ENCODE results near the gene ASPM.
A peak's percentile ranks its signal among the peaks of the same experiment; 100 is the strongest.
"Not testable (repeated sequence)": the region's sequence is repeated elsewhere in the genome, so short reads cannot be mapped to it uniquely, and the experiment has no call there.

Gene ASPM

GRCh38 chr1:197144570-197145325, 1.7 kb downstream of the ASPM start:
- DNase-seq = peak in 1 of 2 donors; percentile 43

DNA sequence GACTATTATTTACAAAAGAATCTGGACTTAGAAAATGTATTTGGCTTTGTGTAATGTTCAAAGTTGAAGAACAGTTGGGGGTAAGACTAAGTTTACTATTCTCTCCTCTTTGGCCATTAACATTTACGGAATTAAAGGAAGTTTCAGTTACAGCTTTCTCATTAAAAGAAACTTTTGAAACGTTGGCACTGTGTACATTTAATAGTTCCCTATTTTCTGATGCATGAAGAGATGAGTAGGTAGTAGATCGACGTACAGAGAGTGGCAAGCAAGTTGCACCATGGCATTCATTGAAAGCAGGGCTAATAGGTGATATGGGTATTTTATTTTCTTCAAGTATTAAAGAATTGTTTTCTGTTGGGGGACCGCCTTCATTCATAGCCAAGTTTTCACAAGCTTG, 3.2 kb downstream of the ASPM start:
- no peak for DNase-seq

GRCh38 chr1:197141575-197141974, 4.9 kb downstream of the ASPM start:
- no peak for DNase-seq

DNA sequence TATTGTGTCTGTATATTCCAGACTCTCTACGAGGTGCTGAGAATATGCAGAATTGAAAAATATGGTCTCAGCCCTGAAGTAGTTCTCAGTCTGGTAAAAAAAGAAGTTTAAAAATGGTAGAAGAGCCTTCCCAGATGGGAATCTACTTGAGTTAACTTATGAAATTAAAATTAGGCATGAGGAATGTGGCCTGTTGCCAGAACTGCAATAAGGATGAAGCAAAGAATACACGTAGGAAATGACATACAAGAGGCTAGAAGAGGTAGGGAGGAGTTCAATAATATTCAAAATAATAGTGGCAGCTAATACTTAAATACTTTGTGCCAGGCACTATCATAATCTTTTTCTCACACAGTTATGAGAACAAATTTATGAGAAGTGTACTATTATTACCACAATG, 6.3 kb downstream of the ASPM start:
- DNase-seq = no peak

DNA sequence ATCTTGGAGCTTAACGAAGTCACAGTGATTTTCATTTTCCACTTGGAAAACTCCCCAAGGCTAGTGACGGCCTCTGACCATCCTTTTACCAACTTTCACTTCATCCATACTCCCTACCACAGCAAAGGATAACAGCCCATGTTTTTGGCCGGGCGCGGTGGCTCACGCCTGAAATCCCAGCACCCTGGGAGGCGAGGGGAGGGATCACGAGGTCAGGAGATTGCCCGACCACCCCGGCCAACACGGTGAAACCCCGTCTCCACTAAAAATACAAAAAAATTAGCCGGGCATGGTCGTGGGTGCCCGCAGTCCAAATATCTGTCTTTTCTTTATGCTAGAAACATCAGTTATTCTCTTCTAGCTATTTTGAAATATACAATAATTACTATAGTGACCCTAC, 7.3 kb downstream of the ASPM start:
- no peak for DNase-seq

GRCh38 chr1:197137322-197137721, 9.1 kb downstream of the ASPM start:
- DNase-seq = no peak

GRCh38 chr1:197130677-197131304, 15.7 kb downstream of the ASPM start:
- DNase-seq = no peak

DNA sequence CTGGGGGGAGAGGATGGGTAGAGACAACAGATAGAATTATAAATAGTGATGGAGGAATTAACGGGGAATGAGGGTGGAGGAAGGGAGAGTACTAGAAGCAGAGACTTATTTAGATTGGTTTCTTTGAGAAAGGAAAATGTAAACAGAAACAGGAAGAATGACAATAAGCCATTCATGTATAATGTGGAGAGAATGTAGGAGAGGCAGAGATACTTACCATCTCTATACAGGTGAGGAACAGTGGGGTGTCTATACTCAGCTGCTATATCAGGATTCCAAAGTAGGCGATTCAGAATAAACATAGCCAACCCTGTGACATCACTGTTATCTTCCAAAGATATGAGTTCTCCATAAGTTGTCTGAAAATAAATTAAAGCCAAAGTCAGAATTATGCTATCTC, 16.8 kb downstream of the ASPM start:
- DNase-seq = no peak

GRCh38 chr1:197127246-197127912, 19.1 kb downstream of the ASPM start:
- no peak for DNase-seq

DNA sequence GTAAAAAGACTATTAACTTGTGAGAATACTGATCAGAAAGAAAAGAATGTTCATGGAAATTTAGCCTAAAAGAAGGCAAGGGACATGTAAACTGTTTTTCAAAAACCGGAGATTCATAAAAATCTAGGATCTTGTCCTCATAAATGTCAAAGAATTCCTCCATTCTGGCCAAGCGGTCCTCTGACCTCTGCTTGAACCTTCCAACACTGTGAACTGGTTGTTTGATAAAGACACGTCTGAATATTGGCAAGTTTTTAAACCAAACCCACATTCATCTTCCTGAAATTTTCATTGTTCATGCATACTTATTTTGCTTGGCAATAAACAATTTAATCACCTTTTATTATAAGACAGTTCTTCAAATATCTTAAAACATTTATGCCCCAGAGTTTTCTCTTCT, 19.8 kb downstream of the ASPM start:
- DNase-seq = no peak

- no peak for DNase-seq
Measured at GRCh38 chr1:197124376-197124775, 22.1 kb downstream of the ASPM start.

- DNase-seq = no peak
Measured at GRCh38 chr1:197116156-197116555, 30.3 kb downstream of the ASPM start.

GRCh38 chr1:197106869-197107268, 39.6 kb downstream of the ASPM start:
- no peak for DNase-seq

- no peak for DNase-seq
Measured at GRCh38 chr1:197103300-197103699, 43.2 kb downstream of the ASPM start.

DNA sequence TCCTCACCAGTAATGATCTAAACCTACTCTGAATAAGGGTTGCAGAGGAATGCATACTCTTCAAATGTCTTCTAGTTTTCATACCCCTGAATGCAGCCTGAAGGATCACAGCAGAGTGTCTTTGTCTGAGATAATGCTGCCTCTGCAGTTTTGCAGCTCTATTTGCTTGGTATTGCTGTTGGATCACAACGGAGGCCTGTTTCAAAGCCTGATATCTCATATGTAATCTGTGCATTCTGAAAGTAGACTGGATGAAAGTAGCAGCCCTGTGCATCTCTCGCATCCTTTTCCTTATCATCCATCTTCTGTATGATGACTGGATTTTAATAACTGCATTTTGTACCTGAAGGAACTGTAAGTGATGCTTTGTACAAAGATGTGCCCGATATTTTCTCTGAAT, 44.5 kb downstream of the ASPM start:
- DNase-seq = no peak

- DNase-seq = no peak
Measured at GRCh38 chr1:197100677-197101076, 45.8 kb downstream of the ASPM start.

GRCh38 chr1:197099444-197099843, 47.0 kb downstream of the ASPM start:
- DNase-seq = no peak

DNA sequence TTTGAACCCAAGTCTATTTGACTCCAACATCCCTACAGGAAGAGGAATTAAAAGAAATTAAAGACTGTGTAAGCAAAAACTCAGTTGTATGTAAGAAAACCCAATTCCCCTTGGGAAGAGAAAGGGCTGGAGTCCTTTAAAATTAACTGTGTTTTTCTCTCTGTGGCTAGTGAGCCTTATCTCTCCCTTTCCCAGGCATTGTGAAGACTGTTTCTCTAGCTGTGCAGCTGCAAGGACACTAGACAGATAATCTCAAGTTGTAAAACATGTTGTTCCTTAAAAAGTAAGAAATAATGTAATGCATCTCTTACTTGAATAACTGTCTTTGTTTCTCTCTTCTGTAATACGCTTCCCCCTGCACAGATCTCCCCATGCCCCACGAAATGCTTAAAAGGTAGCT, 49.5 kb downstream of the ASPM start:
- not testable (repeated sequence) for DNase-seq

GRCh38 chr1:197096137-197096536, 50.3 kb downstream of the ASPM start:
- DNase-seq = no peak

DNA sequence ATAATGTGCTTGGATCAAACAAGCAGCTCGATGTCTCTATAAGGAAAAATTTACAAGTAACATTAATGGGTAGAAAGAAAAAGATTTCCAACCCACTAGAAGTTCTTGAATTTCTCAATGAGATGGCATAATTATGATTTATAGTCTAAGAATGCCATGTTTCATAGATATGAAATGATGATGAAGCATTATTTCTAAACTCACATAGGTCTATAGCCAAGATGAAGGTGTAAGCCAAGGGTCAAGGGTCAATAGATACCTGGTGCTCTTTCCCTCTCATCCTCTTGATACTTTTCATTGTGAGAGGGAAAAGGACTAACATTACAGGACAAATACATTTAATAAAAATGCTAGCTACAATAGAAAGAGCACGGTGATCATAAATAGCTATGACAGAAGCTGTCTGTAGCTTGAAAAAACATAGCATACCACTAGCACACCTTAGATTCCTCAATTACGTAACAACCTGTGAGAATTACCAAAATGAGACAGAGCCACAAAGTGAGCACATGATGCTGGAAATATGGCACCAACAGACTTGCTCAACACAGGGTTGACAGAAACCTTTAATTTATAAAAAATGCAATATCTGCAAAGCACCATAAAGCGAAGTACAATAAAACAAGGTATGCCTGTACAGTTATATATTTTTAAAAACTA, 53.1 kb downstream of the ASPM start:
- no peak for DNase-seq

DNA sequence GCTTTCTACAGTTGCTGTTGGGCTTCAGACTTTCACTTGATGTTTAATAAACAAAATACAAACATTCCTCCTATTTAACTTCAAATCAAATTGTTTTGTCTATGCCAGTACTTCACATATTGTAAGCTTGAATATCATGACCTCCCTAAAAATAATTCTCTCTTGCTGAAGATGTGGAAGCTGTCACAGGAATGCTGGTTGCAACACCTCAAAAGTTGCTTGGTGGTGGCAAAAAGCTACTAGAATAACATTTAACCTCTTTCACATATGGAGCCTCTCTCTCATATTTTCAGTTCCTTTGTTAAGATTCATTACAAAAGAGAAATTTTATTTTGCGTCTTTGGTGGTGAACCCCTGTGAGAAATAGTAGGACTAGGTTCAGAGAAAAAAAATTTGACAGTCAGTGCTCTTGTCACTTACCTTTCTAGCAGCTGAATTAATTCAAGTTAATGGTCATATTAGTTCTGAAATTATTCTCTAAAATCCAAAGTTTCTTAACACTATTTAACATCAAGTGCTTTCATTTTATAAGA, 53.9 kb downstream of the ASPM start:
- DNase-seq = no peak

DNA sequence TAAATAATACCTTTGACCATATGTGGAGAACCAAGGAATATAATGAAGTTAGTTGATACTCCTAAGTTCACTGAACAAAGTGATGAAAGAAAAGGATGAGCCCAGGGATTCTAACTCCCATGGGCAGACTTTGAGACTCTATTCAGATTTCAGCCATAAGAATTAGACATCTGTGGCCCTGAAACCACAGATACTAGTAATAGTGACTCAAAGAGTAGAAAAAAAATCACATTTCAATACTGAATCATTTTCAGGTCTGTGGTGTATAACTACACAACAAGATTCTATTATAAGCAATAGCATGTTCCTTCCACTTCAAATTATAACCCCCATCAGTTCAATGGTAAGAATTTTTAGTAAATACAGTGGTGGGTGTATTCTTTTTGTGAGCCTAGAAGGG, 63.0 kb downstream of the ASPM start:
- DNase-seq = no peak

- no peak for DNase-seq
Measured at GRCh38 chr1:197081117-197081753, 65.2 kb downstream of the ASPM start.

Data from CD4-positive, alpha-beta T cell treated with Interleukin-4 for 1 hour (primary cell).